HepG2 (cell line): ENCODE measurements around the gene SCAND1. TPM values are rescaled to one million over a fixed set of nuclear protein-coding genes. Genes with fewer than 3 reads are reported as not detected.

Experiments
- ATAC-seq: fragments of 200-7000 bp; cut with Tn5 transposase; 3 replicates; pipeline ENCODE4 v1.9.1; 2020; ENCODE audit warnings: mild to moderate bottlenecking, moderate library complexity
- BruUV-seq: library from RNA; stranded (reverse); fragments of 400-500 nt; replicated peaks from 2 replicates; lab custom pipeline; 2021; lab: Mats Ljungman, UMichigan
- CTCF ChIA-PET: fragments of 300-600 bp; formaldehyde crosslinking; extraction: SDS; loops from one replicate; lab custom pipeline; 2021; ENCODE audit warnings: low total read pairs, inconsistent platforms, low intra/inter-chr PET ratio; lab: Yijun Ruan, JAX
- POLR2A ChIA-PET: fragments of 350-600 bp; sonication (Branson Sonifier 250); formaldehyde crosslinking; loops from one replicate; lab custom pipeline; 2020; ENCODE audit warnings: antibody characterized with exemption, inconsistent platforms; lab: Yijun Ruan, JAX
- DNase-seq: peaks from one replicate; pipeline ENCODE4 v3.0.0-alpha.2; 2015; ENCODE audit warnings: low spot score
- FAIRE-seq: peaks from 3 replicates; lab custom pipeline; 2011; peaks lifted over from hg19 to GRCh38; lab: Jason Lieb, UNC
- H2AFZ ChIP-seq: one replicate; pipeline ENCODE4 v1.6.1; 2011; ENCODE audit warnings: low read length, inconsistent platforms
- H3K27ac ChIP-seq: fragments of 300-600 bp; 3 replicates; pipeline ENCODE4 v1.8.0; 2011; ENCODE audit warnings: mixed run types, mild to moderate bottlenecking, mixed read lengths, low read length, inconsistent platforms; ENCODE audit not compliant: insufficient read depth; ENCODE audit errors: extremely low read length
- H3K27me3 ChIP-seq, 2 experiments: fragments of 200-600 bp in 1 of 2; 2 replicates in 1 of 2; 3 replicates in 1 of 2; pipeline versions ENCODE4 v1.6.0 to v1.8.0; 2011; ENCODE audit warnings: low read length in 2 of 2, mild to moderate bottlenecking in 2 of 2, moderate library complexity in 2 of 2, inconsistent platforms in 1 of 2; ENCODE audit not compliant: insufficient read depth in 2 of 2, control insufficient read depth in 1 of 2
- H3K36me3 ChIP-seq, 2 experiments: fragments of 200-600 bp in 1 of 2; replicated peaks in 1 of 2; 2 replicates in 1 of 2; 3 replicates in 1 of 2; pipeline versions ENCODE4 v1.5.1 to v1.8.0; 2011; ENCODE audit warnings: low read length in 2 of 2, inconsistent platforms in 1 of 2; ENCODE audit not compliant: insufficient read depth in 2 of 2, control insufficient read depth in 1 of 2
- H3K4me1 ChIP-seq: 2 replicates; pipeline ENCODE4 v1.5.1; 2012; ENCODE audit warnings: low read length, inconsistent platforms; ENCODE audit not compliant: insufficient read depth
- H3K4me2 ChIP-seq: 2 replicates; pipeline ENCODE4 v1.6.0; 2011; ENCODE audit warnings: low read depth, low read length, inconsistent platforms
- H3K4me3 ChIP-seq, 3 experiments: fragments of 200-600 bp in 1 of 3; sonication (generic), shearing (Covaris generic) in 1 of 3; replicated peaks in 1 of 3; 2 replicates each; pipeline ENCODE4 v1.5.1; 2011 to 2016; ENCODE audit warnings: low read length in 3 of 3, inconsistent platforms in 2 of 3, low read depth in 2 of 3, mild to moderate bottlenecking in 2 of 3, control low read depth in 1 of 3, mixed read lengths in 1 of 3; ENCODE audit not compliant: insufficient read depth in 1 of 3
- H3K79me2 ChIP-seq: one replicate; pipeline ENCODE4 v1.6.1; 2011; ENCODE audit warnings: low read length, inconsistent platforms; ENCODE audit not compliant: insufficient read depth
- H3K9ac ChIP-seq: 2 replicates; pipeline ENCODE4 v1.6.0; 2011; ENCODE audit warnings: mild to moderate bottlenecking, low read depth, low read length, inconsistent platforms; ENCODE audit not compliant: insufficient read depth
- H3K9me3 ChIP-seq: 2 replicates; pipeline ENCODE4 v1.5.1; 2012; ENCODE audit warnings: mild to moderate bottlenecking, low read length
- H4K20me1 ChIP-seq: 2 replicates; pipeline ENCODE4 v1.6.0; 2011; ENCODE audit warnings: inconsistent platforms, mild to moderate bottlenecking, low read length, moderate library complexity; ENCODE audit not compliant: insufficient read depth
- ATF7 ChIP-seq, 2 experiments: fragments of 450-650 bp in 1 of 2; sonication (generic) in 1 of 2; formaldehyde crosslinking in 1 of 2; IDR thresholded peaks; 2 replicates each; pipeline versions ENCODE4 v1.4.0 to v1.6.1; 2016 to 2020; ENCODE audit warnings: antibody characterized with exemption in 1 of 2, mild to moderate bottlenecking in 1 of 2, missing genetic modification reagents in 1 of 2
- FOXM1 ChIP-seq: sonication (generic); formaldehyde crosslinking; IDR thresholded peaks from 2 replicates; pipeline ENCODE4 v1.5.0; 2020; ENCODE audit warnings: missing genetic modification reagents
- FOXO1 ChIP-seq: sonication (generic); formaldehyde crosslinking; IDR thresholded peaks from 2 replicates; pipeline ENCODE4 v1.4.0; 2020; ENCODE audit warnings: missing genetic modification reagents
- HINFP ChIP-seq: sonication (generic); formaldehyde crosslinking; IDR thresholded peaks from 2 replicates; pipeline ENCODE4 v1.4.0; 2020; ENCODE audit warnings: low read depth, mild to moderate bottlenecking, missing genetic modification reagents
- MAFG ChIP-seq: sonication (generic); formaldehyde crosslinking; IDR thresholded peaks from 2 replicates; pipeline ENCODE4 v1.5.1; 2020; ENCODE audit warnings: mild to moderate bottlenecking, missing genetic modification reagents
- MXD1 ChIP-seq: sonication (generic); formaldehyde crosslinking; IDR thresholded peaks from 2 replicates; pipeline ENCODE4 v1.4.0; 2020; ENCODE audit warnings: mild to moderate bottlenecking, missing genetic modification reagents
- PLSCR1 ChIP-seq: sonication (generic); formaldehyde crosslinking; IDR thresholded peaks from 2 replicates; pipeline ENCODE4 v1.5.0; 2020; ENCODE audit warnings: missing genetic modification reagents, mild to moderate bottlenecking, borderline replicate concordance
- SRY ChIP-seq: sonication (generic); formaldehyde crosslinking; IDR thresholded peaks from 2 replicates; pipeline ENCODE4 v1.8.0; 2022; ENCODE audit warnings: mild to moderate bottlenecking, missing genetic modification reagents
- ZNF138 ChIP-seq: sonication (generic); formaldehyde crosslinking; IDR thresholded peaks from 2 replicates; pipeline ENCODE4 v1.5.0; 2020; ENCODE audit warnings: mild to moderate bottlenecking, low read depth, missing genetic modification reagents
- ZNF256 ChIP-seq: sonication (generic); formaldehyde crosslinking; conservative IDR thresholded peaks from 2 replicates; pipeline ENCODE4 v1.4.0; 2020; ENCODE audit warnings: missing genetic modification reagents
- ZNF451 ChIP-seq: sonication (generic); formaldehyde crosslinking; IDR thresholded peaks from 2 replicates; pipeline ENCODE4 v1.5.0; 2020; ENCODE audit warnings: mild to moderate bottlenecking, missing genetic modification reagents
- ZNF569 ChIP-seq: sonication (generic); formaldehyde crosslinking; IDR thresholded peaks from 2 replicates; pipeline ENCODE4 v1.5.0; 2020; ENCODE audit warnings: mild to moderate bottlenecking, missing genetic modification reagents, moderate library complexity, borderline replicate concordance
- ZNF768 ChIP-seq: sonication (generic); formaldehyde crosslinking; IDR thresholded peaks from 2 replicates; pipeline ENCODE4 v1.4.0; 2020; ENCODE audit warnings: missing genetic modification reagents
- WGBS: methylation state at CpG from one replicate; pipeline ENCODE4 v1.1.6; 2017; ENCODE audit warnings: low lambda C conversion rate; 5-methylcytosine and 5-hydroxymethylcytosine counted together
- in situ Hi-C: cut with HindIII; loops from 2 replicates; pipeline ENCODE4 v1.10.0; 2017; ENCODE audit warnings: low pct_unique_long_range_greater_than_20kb; ENCODE audit not compliant: extremely low pct_ligation_motif_present
- intact Hi-C: fragments of 100-400 bp; cut with micrococcal nuclease; formaldehyde crosslinking; loops from one replicate; pipeline ENCODE4 v1.10.0; 2022; ENCODE audit not compliant: unreplicated experiment
- polyA plus RNA-seq, 8 experiments: library from polyadenylated mRNA; depleted of rRNA in 3 of 8; stranded (reverse) in 7 of 8; unstranded in 1 of 8; fragments of >200 nt; fragmentation: Illumina TruSeq in 4 of 8; extraction: Trizol in 4 of 8; gene quantifications; 2 replicates each; pipeline versions ENCODE4 v1.2.1 to v1.2.3, GENCODE V29; 2011 to 2016; ENCODE audit warnings: low read depth in 4 of 8, missing spikeins in 1 of 8, mixed read lengths in 1 of 8; ENCODE audit not compliant: insufficient read depth in 1 of 8
- total RNA-seq, 5 experiments: library from RNA; depleted of rRNA; stranded (reverse); fragments of >200 nt; fragmentation: Illumina TruSeq; extraction: Trizol; gene quantifications; 2 replicates each; pipeline ENCODE4 v1.2.3, GENCODE V29; 2016; ENCODE audit warnings: low read depth in 1 of 5

Gene SCAND1
- total and polyA plus RNA-seq, 2 of the 13 experiments (the other 11 are each of a cell fraction or from before 2014, with no cell fraction given): 19.3 to 109 TPM

GRCh38 chr20:35953387-35954199, 709 bp downstream of the SCAND1 start:
- WGBS: 1% methylated on average over 55 of the region's 65 CpGs
- ChIA-PET CTCF (interaction anchor here (1.0 to 1.5 kb wide), 3 partner anchors 21 to 185 kb away, joined by 5 to 7 read pairs (median 6); no protein-coding TSS in a partner anchor), POLR2A (interaction anchor here (0.7 to 4.3 kb wide), 59 partner anchors 8 to 1960 kb away, joined by 3 to 72 read pairs (median 5); partner anchors contain the start of genes AAR2, CEP250, EIF6 and ERGIC3)
- intact Hi-C loops (no loop called here), in situ Hi-C loops (no loop called here)
- peak; percentile 50 for ATAC-seq
- Histone ChIP-seq H3K9me3 (no peaks in the 10 kb centered on the region), H3K9ac (peak overlapping the region; percentile 99), H2AFZ (no peak overlapping the region), H3K27ac (peak overlapping the region; percentile 97), H3K4me3 (peak overlapping the region; percentile 86 to 99 (median 97)), H3K27me3 (no peaks in the 10 kb centered on the region; a peak in 1 of 5 replicates), H4K20me1 (peaks cover 5% of the 10 kb centered on the region; the same call in 1 of the 2 replicates), H3K36me3 (peaks cover 0 to 1% of the 10 kb centered on the region in 2 experiments; a peak in 1 of 5 replicates), H3K79me2 (peaks cover 18% of the 10 kb centered on the region), H3K4me1 (peaks cover 28% of the 10 kb centered on the region), H3K4me2 (peak overlapping the region; percentile 87)
- no peak for FAIRE-seq
- BruUV-seq: TSS peak; percentile 71
- no peak for DNase-seq
- no peak for TF ChIP-seq MXD1
- TF ChIP-seq ZNF256 (CRISPR knock-in tag): peak; percentile 65; the same call in 1 of the 2 replicates
- TF ChIP-seq FOXM1 (CRISPR knock-in tag): peak; percentile 65; the same call in 1 of the 2 replicates
- TF ChIP-seq HINFP (CRISPR knock-in tag): peak; percentile 74; the same call in 1 of the 2 replicates
- no peak for TF ChIP-seq ATF7 (IDR thresholded peaks at IDR 0.05)
- TF ChIP-seq ATF7 (CRISPR knock-in tag; IDR thresholded peaks at IDR 0.05): 0 out of 2 replicates have a peak, but pooled peaks have one; percentile 62
- 0 out of 2 replicates have a peak, but pooled peaks have one; percentile 30 for TF ChIP-seq ZNF138 (CRISPR knock-in tag)
- no peak for TF ChIP-seq PLSCR1 (CRISPR knock-in tag)
- no peak; the same call in 1 of the 2 replicates for TF ChIP-seq ZNF451 (CRISPR knock-in tag)
- TF ChIP-seq ZNF768 (CRISPR knock-in tag): peak; percentile 80
- no peak; the same call in 1 of the 2 replicates for TF ChIP-seq ZNF569
- TF ChIP-seq SRY: peak; percentile 83; the same call in 1 of the 2 replicates
- peak; percentile 9; the same call in 1 of the 2 replicates for TF ChIP-seq FOXO1
- peak; percentile 74 for TF ChIP-seq MAFG (CRISPR knock-in tag)
